Activated CD8-positive, alpha-beta memory T cell treated with anti-CD3 and anti-CD28 coated beads, Interleukin-2, amount 10 ng/mL, durations not matched to agents 7 days and 5 days (primary cell): ENCODE results near the gene CAMTA1. TPM values are rescaled to one million over a fixed set of nuclear protein-coding genes. Genes with fewer than 3 reads are reported as not detected.

Experiments used
- ATAC-seq: fragments of 150-1000 bp; cut with Tn5 transposase; one replicate; pipeline ENCODE4 v1.10.0; 2021; ENCODE audit warnings: moderate library complexity
- CTCF ChIA-PET: fragments of 350-600 bp; sonication (Branson Sonifier 250); formaldehyde crosslinking; loops from one replicate; lab custom pipeline; 2021; ENCODE audit warnings: antibody characterized with exemption; lab: Charles Lee
- DNase-seq: peaks from one replicate; pipeline ENCODE4 v3.0.0-alpha.2; 2020
- H3K27ac Mint-ChIP-seq: one replicate; pipeline ENCODE4 v1.8.0; 2021; ENCODE audit warnings: mild to moderate bottlenecking, mixed read lengths
- H3K27me3 Mint-ChIP-seq: one replicate; pipeline ENCODE4 v1.8.0; 2021; ENCODE audit warnings: mixed read lengths
- H3K36me3 Mint-ChIP-seq: one replicate; pipeline ENCODE4 v1.8.0; 2021; ENCODE audit warnings: mild to moderate bottlenecking, mixed read lengths
- H3K4me1 Mint-ChIP-seq: one replicate; pipeline ENCODE4 v1.8.0; 2021; ENCODE audit warnings: mixed read lengths
- H3K4me3 Mint-ChIP-seq: one replicate; pipeline ENCODE4 v1.8.0; 2021; ENCODE audit warnings: mild to moderate bottlenecking, moderate library complexity, mixed read lengths
- H3K9me3 Mint-ChIP-seq: one replicate; pipeline ENCODE4 v1.8.0; 2022; ENCODE audit warnings: low read depth, mixed read lengths
- total RNA-seq, 2 experiments: library from RNA; stranded (reverse); gene quantifications; one replicate each; pipeline ENCODE4 v1.2.3, GENCODE V29; 2021

Gene CAMTA1
- total RNA-seq, 2 experiments from 2014 or later: 42.8 to 43.2 TPM

DNA sequence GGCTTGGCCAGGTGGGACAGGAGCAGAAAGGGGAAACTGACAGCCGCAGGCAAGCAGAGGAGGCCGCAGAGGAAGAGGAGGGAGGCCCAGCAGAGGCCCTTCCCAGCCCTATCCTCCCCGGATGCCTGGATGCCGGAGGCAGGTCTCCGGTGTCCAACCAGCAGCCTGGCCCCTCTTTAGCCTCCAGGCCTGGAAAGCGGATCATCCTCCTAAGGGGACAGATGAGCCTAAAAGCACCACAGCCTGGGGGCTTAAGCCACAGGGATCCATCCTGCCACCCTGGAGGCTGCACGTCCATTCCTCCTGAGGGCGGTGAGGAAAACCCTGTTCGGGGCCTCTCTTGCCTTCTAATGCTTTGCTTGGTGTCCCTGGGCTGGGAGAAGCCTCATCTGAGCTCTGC is 651.8 kb downstream of the CAMTA1 start:
- Mint-ChIP-seq H3K36me3 (no peaks in the 10 kb centered on the region), H3K27ac (no peak overlapping the region), H3K4me1 (no peaks in the 10 kb centered on the region), H3K4me3 (no peak overlapping the region), H3K9me3 (no peaks in the 10 kb centered on the region), H3K27me3 (no peaks in the 10 kb centered on the region)
- DNase-seq: no peak
- ATAC-seq: no peak
- CTCF ChIA-PET: no interaction called here

DNA sequence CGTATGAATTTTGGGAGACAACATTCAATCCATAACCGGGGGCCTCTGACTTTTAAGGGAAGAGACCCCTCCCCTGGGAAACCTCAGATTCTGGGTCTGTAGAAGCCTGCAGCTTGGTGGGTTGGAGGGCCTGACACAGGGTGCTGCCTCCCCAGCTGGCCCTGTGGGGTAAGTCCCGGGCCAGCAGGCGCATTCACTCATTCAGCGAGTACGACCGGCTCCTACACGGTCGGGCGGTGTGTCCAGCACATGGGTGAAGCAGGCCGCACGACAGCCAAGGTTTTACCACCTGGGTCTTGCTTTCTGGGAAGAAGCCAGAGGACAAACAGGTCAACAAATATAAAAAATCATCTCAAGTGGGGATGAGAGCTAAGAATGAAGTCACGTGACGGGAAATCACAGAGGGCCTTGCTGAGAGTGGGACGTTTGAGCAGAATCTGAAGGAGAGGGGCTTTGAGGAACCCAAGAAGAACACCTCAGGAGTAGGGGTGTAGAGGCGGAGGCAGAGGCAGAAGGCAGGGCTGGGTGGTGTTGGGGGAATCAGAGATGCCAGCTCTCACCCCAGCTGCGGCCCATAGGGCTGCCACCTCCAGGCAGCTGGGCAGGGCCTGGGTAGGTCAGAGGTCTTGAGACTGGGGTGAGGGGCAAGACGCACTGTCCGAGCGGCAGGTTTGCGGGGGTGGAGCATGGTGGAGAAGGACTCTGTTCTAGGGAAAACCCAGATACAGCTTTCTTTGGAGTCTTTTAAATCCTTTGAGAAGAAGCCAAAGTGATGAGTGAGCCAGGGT is 652.5 kb downstream of the CAMTA1 start:
- no peak overlapping the region for H3K4me3 Mint-ChIP-seq
- H3K4me1 Mint-ChIP-seq: no peaks in the 10 kb centered on the region
- H3K27me3 Mint-ChIP-seq: no peaks in the 10 kb centered on the region
- H3K27ac Mint-ChIP-seq: no peak overlapping the region
- CTCF ChIA-PET: no interaction called here
- no peak for DNase-seq
- ATAC-seq: no peak
- no peaks in the 10 kb centered on the region for H3K9me3 Mint-ChIP-seq
- no peaks in the 10 kb centered on the region for H3K36me3 Mint-ChIP-seq

DNA sequence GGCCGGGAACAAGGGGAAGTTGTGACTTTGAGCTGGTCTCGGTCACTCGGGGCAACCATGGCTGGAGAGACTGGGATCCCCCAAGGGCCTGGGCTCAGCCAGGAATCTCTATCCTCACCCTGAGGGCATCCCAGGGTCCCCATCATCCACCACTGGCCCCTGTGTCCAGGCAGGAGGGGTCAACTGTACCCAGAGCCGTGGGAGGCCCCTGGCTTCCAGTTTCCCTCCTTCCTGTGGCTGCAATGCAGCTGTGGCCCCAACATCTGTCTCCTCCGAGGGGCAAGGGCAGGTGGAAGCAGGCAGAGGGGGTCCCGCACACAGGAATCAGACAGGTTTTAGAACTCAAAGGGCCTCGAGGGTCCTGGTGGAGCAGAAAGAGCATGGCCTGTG is 653.1 kb downstream of the CAMTA1 start:
- DNase-seq (no peak), ATAC-seq (no peak)
- CTCF ChIA-PET: no interaction called here
- Mint-ChIP-seq H3K36me3 (no peaks in the 10 kb centered on the region), H3K9me3 (no peaks in the 10 kb centered on the region), H3K27me3 (no peaks in the 10 kb centered on the region), H3K4me1 (no peaks in the 10 kb centered on the region), H3K27ac (no peak overlapping the region), H3K4me3 (no peak overlapping the region)

DNA sequence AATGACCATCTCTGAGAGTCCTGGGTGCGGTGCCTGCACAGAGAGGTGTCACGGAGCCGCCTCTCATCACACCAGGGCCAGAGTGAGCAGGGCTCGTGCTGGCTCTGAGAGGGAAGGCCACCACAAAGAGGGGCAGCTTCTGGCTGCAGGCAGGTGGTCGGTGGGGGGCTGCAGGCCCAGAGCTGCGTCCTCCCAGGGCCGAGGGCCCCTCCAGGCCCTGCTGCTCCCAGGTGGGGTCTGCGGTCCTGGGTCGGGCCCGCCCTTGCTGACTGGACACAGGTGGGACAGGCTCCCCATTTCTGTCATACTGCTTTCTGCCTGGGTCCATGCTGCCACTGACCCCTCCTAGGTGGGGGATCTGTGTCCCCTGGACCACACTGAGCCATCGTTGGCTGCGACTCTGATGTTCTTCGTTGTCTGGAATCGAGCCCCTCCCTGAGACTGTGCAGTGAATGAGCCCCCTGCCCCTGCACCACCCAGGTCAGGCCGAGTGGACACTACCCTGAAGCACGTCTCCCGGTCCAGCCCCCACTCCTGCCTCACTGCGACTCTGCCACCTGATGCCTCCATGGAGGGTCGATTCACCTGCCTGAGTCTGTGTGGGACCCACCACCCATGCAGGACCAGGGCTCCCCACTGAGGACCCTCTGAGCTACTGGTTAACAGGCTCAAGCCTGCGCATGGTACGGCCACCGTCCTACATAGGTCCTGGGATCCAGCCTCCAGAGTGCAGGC is 653.8 kb downstream of the CAMTA1 start:
- Mint-ChIP-seq H3K27ac (no peak overlapping the region), H3K4me3 (no peak overlapping the region), H3K27me3 (no peaks in the 10 kb centered on the region), H3K4me1 (no peaks in the 10 kb centered on the region), H3K36me3 (no peaks in the 10 kb centered on the region), H3K9me3 (no peaks in the 10 kb centered on the region)
- DNase-seq: no peak
- CTCF ChIA-PET: no interaction called here
- no peak for ATAC-seq

GRCh38 chr1:7440154-7440553 is 654.9 kb downstream of the CAMTA1 start:
- DNase-seq: no peak
- Mint-ChIP-seq H3K27me3 (no peaks in the 10 kb centered on the region), H3K4me3 (no peak overlapping the region), H3K27ac (no peak overlapping the region), H3K9me3 (no peaks in the 10 kb centered on the region), H3K4me1 (no peaks in the 10 kb centered on the region), H3K36me3 (no peaks in the 10 kb centered on the region)
- ATAC-seq: no peak
- CTCF ChIA-PET: no interaction called here

GRCh38 chr1:7441143-7441841 is 656.0 kb downstream of the CAMTA1 start:
- Mint-ChIP-seq H3K4me3 (no peak overlapping the region), H3K36me3 (no peaks in the 10 kb centered on the region)
- CTCF ChIA-PET: no interaction called here

DNA sequence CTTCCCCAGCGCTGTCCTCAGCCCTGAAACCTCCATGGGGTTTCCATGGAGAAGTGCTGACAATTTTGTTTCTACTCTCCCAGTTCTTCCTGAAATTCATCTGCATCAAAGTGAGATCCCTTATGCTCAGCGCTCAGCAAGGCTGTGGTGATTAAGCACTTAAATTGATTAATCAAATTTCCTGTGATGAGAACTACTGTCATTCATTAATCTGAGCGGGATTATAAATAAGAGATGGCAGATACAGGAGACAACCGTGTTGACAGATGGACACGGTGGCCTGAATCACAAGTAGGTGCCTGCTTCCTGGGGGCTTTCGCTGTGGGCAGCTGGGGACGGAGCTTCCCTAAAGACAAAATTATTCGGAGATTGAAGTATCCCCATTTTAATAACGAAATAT is 656.8 kb downstream of the CAMTA1 start:
- Mint-ChIP-seq H3K27ac (no peak overlapping the region), H3K27me3 (no peaks in the 10 kb centered on the region), H3K4me3 (no peak overlapping the region), H3K36me3 (no peaks in the 10 kb centered on the region), H3K9me3 (no peaks in the 10 kb centered on the region), H3K4me1 (no peaks in the 10 kb centered on the region)
- CTCF ChIA-PET: no interaction called here
- ATAC-seq (no peak), DNase-seq (no peak)

More at GRCh38 chr1:7441143-7441841, 656.0 kb downstream of the CAMTA1 start:
- Mint-ChIP-seq H3K27me3 (no peaks in the 10 kb centered on the region), H3K9me3 (no peaks in the 10 kb centered on the region), H3K4me1 (no peaks in the 10 kb centered on the region), H3K27ac (no peak overlapping the region)
- DNase-seq (no peak), ATAC-seq (no peak)

DNA sequence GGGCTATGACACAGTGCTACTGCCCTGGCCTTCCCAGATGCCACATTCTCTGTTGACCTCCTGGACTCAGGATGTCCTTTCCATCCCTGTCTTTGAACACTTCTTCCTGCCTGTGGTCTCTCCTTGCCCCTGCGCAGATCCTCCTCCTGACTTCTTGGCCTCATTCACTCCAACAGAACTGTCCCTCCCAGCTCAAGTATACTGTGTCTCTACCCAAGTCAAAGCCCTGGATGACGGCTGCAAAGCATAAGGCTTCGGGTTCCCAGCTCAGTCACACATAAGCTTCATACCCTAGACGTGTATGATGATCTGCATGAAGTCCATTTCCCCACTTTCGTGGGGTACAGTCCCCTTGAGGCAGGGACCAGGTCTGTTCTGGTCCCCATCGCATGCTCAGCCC is 657.7 kb downstream of the CAMTA1 start:
- Mint-ChIP-seq H3K36me3 (no peaks in the 10 kb centered on the region), H3K9me3 (no peaks in the 10 kb centered on the region), H3K27ac (no peak overlapping the region), H3K27me3 (no peaks in the 10 kb centered on the region), H3K4me1 (no peaks in the 10 kb centered on the region), H3K4me3 (no peak overlapping the region)
- DNase-seq (no peak), ATAC-seq (no peak)
- CTCF ChIA-PET: no interaction called here

DNA sequence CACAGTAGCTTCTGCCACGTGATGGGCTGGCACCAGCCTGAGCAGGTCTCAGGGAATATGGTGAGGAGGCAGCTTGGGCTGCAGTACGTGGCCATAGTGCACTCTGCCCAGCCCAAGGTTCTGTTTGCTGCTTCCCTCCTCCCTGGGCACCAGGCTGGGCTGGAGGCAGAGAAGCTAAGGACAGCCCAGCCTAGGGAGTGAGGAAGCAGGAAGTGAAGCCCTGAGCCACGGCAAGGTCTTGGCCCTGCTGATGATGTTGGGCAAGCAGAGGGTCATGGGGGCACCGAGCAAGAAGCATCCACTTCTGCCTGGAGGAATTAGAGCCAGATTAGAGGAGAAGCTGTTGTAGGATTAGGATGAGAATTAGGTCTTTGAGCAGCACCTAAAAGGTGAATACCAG is 659.1 kb downstream of the CAMTA1 start:
- no peak for ATAC-seq
- H3K27me3 Mint-ChIP-seq: no peaks in the 10 kb centered on the region

GRCh38 chr1:7447093-7447492 is 661.8 kb downstream of the CAMTA1 start:
- Mint-ChIP-seq H3K4me1 (no peaks in the 10 kb centered on the region), H3K36me3 (no peaks in the 10 kb centered on the region), H3K4me3 (no peak overlapping the region), H3K27ac (no peak overlapping the region), H3K27me3 (no peaks in the 10 kb centered on the region), H3K9me3 (no peaks in the 10 kb centered on the region)
- CTCF ChIA-PET: no interaction called here
- ATAC-seq (no peak), DNase-seq (no peak)

More for the DNA sequence above, 659.1 kb downstream of the CAMTA1 start:
- CTCF ChIA-PET: no interaction called here
- Mint-ChIP-seq H3K4me1 (no peaks in the 10 kb centered on the region), H3K36me3 (no peaks in the 10 kb centered on the region), H3K27ac (no peak overlapping the region), H3K9me3 (no peaks in the 10 kb centered on the region), H3K4me3 (no peak overlapping the region)
- no peak for DNase-seq

- Mint-ChIP-seq H3K27me3 (no peaks in the 10 kb centered on the region), H3K4me3 (no peak overlapping the region), H3K36me3 (no peaks in the 10 kb centered on the region), H3K4me1 (no peaks in the 10 kb centered on the region), H3K27ac (no peak overlapping the region), H3K9me3 (no peaks in the 10 kb centered on the region)
- CTCF ChIA-PET: no interaction called here
- ATAC-seq: no peak
- no peak for DNase-seq
Measured at GRCh38 chr1:7447736-7448135, 662.5 kb downstream of the CAMTA1 start.

DNA sequence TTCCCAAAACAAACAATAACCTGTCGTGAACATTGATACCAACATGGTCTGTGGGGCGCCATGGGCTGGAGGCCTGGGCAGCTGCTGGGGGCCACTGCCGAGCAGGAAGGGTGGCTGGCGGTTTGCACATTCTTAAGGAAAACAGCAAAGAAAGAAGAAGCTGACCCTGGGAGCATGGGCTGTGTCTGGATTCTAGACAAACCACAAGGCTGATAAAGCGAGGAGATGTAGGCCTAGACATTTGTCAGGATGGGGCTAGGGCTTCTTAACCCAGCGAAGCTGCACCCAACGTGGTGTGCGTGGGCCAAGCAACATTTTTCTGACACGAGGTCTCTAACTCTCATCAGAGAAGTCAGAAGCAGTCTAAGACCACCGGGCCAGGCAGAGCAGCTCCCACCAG is 663.7 kb downstream of the CAMTA1 start:
- Mint-ChIP-seq H3K27me3 (no peaks in the 10 kb centered on the region), H3K27ac (no peak overlapping the region), H3K9me3 (no peaks in the 10 kb centered on the region), H3K36me3 (no peaks in the 10 kb centered on the region), H3K4me1 (no peaks in the 10 kb centered on the region), H3K4me3 (no peak overlapping the region)
- DNase-seq (no peak), ATAC-seq (no peak)
- CTCF ChIA-PET: no interaction called here

DNA sequence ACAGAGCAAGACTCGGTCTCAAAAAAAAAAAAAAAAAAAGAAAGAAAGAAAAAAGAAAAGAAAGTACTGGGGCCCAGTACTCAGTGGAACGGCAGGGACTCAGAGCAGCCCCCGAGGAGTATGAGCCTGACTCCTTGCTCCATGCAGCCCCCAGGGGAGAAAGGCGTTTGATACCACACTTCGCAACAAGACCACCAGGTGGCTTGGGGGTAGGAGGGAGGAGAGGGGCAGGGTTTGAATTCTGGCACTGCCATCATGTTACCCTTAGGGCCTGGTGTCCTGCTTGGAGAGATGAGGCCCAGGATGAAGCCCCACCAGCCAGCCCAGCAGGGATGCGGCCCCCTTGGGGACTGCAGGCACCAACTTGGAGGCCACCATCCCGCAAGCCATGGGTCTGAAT is 664.5 kb downstream of the CAMTA1 start:
- H3K4me3 Mint-ChIP-seq: no peak overlapping the region
- H3K27me3 Mint-ChIP-seq: no peaks in the 10 kb centered on the region
- ATAC-seq (no peak), DNase-seq (no peak)
- H3K27ac Mint-ChIP-seq: no peak overlapping the region
- CTCF ChIA-PET: no interaction called here
- no peaks in the 10 kb centered on the region for H3K36me3 Mint-ChIP-seq
- H3K4me1 Mint-ChIP-seq: no peaks in the 10 kb centered on the region
- no peaks in the 10 kb centered on the region for H3K9me3 Mint-ChIP-seq

- CTCF ChIA-PET: no interaction called here
- ATAC-seq: no peak
- no peak overlapping the region for H3K4me3 Mint-ChIP-seq
Measured at GRCh38 chr1:7450838-7451237, 665.6 kb downstream of the CAMTA1 start.

More at GRCh38 chr1:7450838-7451237, 665.6 kb downstream of the CAMTA1 start:
- H3K27ac Mint-ChIP-seq: no peak overlapping the region
- DNase-seq: no peak
- H3K36me3 Mint-ChIP-seq: no peaks in the 10 kb centered on the region
- no peaks in the 10 kb centered on the region for H3K4me1 Mint-ChIP-seq
- no peaks in the 10 kb centered on the region for H3K9me3 Mint-ChIP-seq
- no peaks in the 10 kb centered on the region for H3K27me3 Mint-ChIP-seq
